Stimulated activated CD8-positive, alpha-beta memory T cell treated with anti-CD3 and anti-CD28 coated beads, Interleukin-15, amount 100 ng/mL, for 48 hours (primary cell): ENCODE results near the gene MEPE.

Experiments used
- DNase-seq, 2 donors: peaks; one replicate each; pipeline ENCODE4 v3.0.0-alpha.2; 2020; ENCODE audit warnings: low read depth in 2 of 2

The MEPE gene

GRCh38 chr4:87840149-87840548, 7.4 kb downstream of the MEPE start:
- DNase-seq: no peak

DNA sequence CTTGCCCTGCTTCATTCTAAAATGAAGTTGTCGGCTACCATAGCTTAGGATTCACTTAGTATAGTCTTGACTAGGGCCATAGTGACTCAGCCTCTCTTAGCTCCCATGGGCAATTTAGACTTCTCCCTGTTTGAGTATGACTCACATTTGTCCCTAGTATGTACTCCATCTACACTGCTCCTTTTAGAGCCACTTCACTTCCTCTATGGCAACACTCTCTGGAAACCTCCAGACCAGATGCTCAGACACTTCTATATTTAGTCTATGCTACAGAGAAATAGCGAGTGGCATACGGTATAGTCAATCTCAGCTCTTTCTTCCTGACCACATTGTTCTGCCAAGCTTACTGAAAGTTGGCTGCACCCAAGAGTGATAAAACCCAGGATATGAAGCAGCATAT, 11.2 kb downstream of the MEPE start:
- no peak for DNase-seq

GRCh38 chr4:87844452-87844851, 11.7 kb downstream of the MEPE start:
- no peak for DNase-seq

- no peak for DNase-seq
Observed at GRCh38 chr4:87846226-87846625, 13.5 kb downstream of the MEPE start.

- no peak for DNase-seq
Observed at GRCh38 chr4:87848622-87849351, 16.0 kb downstream of the MEPE start.

DNA sequence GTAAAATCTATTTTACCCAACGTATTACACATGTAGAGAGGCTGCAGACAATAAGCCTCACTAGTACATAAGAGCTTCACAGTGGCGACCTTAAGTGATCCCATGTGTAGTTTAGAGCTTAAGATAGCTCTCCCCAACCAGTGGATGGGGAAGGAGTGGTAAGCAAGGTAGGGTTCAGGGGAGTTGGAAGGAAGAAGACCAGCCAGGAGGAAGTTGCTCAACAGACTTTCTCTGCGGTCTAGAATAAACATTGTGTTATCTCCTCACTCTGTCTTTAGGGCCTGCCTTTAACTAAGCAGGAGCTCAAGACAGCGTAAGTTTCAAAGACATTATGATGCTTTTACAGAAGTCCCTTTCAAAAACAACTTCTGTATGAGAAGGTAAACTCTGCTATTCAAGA, 16.8 kb downstream of the MEPE start:
- DNase-seq: no peak

DNA sequence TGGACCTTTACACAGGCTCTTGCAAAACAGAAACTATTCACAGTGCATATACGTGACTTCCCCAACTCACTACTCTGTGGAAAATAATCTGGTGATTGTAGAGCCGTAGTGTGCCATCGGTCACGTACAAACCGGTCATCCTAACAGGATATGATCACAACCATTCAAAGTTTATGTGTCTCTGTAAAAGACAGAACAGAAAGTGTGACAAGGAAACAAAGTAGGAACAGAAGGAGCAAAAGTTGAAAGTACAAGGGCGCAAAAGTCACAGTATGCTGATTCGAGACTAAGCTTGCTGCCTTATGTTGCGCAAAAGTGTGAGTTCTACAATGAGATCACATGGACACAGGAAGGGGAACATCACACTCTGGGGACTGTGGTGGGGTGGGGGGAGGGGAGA, 18.6 kb downstream of the MEPE start:
- no peak for DNase-seq

- no peak for DNase-seq
Observed at GRCh38 chr4:87851953-87852352, 19.2 kb downstream of the MEPE start.

DNA sequence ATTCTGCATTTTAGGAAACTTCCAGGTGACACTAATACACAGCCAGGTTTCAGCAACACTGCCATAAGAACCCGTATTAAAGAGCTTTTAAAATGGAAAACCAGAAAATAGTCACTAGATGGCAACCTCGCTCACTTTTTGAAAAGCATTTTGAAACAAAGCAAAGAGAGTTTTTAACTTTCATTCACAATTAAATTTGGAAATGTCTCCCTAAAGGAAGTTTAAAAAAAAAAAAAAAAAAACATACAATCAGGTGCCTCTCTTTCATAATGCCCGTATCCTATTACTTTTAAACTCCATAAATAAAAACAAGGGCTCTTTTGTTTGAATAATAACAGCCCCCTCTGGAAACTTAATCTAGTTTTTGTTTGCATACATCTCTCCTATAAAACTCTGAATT, 20.3 kb downstream of the MEPE start:
- DNase-seq: no peak

DNA sequence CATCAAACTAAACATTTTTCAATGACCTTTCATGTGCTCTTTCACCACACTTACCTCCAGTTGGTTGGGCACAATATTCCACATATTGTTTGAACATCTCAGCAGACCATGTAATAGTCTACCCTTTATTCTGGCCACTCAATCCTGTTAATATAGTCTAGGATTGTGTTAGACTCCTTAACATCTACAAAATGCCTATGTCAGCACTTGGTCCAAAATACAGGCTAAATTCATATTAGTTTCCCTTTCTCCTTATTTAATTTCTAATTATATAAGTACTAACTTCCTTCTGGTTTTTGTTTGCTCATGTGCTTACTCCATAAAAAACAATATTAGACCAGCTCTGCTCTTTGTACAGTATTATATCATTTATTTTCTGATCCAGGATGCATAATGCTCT, 21.1 kb downstream of the MEPE start:
- no peak for DNase-seq

DNA sequence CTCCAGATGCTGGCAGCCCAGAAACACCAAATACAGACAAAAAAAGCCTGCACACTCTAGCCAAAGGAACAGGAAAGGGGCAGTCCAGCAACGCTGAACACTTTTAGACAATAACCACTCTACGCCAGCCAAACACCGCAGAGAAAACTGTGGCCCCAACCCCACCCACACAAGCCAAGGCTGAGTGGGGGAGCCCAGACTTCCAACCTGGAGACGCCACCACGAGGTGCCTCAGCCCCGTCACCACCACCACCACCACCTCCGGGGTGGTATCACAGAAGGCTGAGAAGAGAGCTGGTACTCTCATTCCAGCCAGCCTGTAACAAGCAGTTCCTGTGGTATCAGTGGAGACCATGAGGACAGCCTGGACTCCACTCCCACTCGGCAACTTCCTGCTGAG, 22.8 kb downstream of the MEPE start:
- no peak for DNase-seq

DNA sequence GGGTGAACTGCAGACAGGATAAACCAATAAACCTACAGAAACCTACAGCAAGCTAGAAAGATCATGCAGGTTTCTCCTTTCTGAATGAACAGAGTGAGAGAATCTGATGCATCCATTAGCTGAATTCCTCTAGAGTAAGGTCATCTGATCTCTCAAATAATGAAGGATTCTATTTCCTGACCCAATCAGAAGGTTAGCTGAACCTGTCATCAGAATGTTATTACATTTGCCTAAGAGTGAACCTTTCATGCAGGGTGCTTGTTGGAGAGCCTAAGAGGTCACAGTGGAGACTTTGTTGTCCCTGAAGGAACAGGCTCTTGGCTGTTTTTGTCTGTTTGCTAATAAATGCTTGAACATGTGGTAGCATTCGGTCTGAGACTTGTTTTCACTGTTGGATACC, 24.0 kb downstream of the MEPE start:
- DNase-seq: no peak

GRCh38 chr4:87857789-87858188, 25.0 kb downstream of the MEPE start:
- DNase-seq: no peak

GRCh38 chr4:87862236-87862635, 29.5 kb downstream of the MEPE start:
- no peak for DNase-seq

DNA sequence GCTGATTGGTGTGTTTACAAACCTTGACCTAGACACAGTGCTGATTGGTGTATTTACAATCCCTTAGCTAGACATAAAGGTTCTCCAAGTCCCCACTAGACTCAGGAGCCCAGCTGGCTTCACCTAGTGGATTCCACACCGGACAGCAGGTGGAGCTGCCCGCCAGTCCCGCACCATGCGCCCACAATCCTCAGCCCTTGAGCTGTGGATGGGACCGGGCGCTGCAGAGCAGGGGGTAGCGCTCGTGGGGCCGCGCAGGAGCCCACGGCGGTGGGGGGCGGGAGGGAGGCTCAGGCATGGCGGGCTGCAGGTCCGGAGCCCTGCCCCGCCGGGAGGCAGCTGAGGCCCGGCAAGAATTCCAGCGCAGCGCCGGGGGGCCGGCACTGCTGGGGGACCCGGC, 30.7 kb downstream of the MEPE start:
- no peak for DNase-seq

DNA sequence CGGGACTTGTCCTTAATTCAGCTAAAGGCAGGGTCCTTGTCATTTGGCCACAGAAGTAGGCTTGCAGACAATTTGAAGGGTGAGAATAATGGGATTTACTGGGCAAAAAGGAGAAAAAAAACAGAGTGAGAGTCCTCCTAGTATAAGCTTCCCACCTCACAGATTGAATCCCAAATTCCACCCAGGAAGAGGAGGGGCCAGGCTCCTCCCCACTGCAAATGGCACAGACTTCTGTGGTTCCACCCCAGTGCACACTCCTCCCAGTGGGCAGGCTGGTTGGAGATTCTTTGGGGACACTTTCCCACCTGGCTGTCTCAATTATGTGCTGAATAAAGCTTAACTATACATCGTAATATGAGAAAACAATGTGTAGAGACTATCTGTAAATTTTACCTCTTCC, 31.6 kb downstream of the MEPE start:
- no peak for DNase-seq

GRCh38 chr4:87865288-87865687, 32.5 kb downstream of the MEPE start:
- DNase-seq: no peak

- no peak for DNase-seq
Observed at GRCh38 chr4:87865960-87866598, 33.3 kb downstream of the MEPE start.

GRCh38 chr4:87868522-87868921, 35.8 kb downstream of the MEPE start:
- DNase-seq: no peak

GRCh38 chr4:87872028-87872427, 39.3 kb downstream of the MEPE start:
- DNase-seq: no peak

DNA sequence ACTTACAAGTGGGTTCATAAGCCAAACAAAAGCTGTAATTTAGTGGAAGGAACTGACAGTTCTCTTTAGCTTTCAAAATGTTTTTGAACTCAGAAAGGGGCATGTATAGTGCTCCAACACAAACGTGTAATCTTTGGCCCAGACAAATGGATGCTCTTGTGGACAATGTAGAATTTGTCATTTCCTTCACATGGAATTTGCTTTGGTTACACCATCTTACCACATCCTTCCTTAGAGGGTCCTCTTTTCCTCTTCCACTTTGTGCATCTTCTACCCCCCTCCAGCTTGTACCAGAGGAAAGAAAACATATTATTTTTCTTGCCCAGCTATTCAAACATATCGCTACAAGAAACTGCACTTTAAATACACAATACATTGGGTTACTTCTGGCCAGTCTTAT, 42.4 kb downstream of the MEPE start:
- DNase-seq: no peak

GRCh38 chr4:87880106-87880505, 47.3 kb downstream of the MEPE start:
- no peak for DNase-seq

- DNase-seq: no peak
Observed at GRCh38 chr4:87881115-87881514, 48.3 kb downstream of the MEPE start.

GRCh38 chr4:87882321-87882720, 49.6 kb downstream of the MEPE start:
- no peak for DNase-seq
